Measurements from ENCODE around the gene HNRNPR.
A peak's percentile ranks its signal among the peaks of the same experiment; 100 is the strongest.
"Not testable (repeated sequence)": the region's sequence is repeated elsewhere in the genome, so short reads cannot be mapped to it uniquely, and the experiment has no call there.

The HNRNPR gene

DNA sequence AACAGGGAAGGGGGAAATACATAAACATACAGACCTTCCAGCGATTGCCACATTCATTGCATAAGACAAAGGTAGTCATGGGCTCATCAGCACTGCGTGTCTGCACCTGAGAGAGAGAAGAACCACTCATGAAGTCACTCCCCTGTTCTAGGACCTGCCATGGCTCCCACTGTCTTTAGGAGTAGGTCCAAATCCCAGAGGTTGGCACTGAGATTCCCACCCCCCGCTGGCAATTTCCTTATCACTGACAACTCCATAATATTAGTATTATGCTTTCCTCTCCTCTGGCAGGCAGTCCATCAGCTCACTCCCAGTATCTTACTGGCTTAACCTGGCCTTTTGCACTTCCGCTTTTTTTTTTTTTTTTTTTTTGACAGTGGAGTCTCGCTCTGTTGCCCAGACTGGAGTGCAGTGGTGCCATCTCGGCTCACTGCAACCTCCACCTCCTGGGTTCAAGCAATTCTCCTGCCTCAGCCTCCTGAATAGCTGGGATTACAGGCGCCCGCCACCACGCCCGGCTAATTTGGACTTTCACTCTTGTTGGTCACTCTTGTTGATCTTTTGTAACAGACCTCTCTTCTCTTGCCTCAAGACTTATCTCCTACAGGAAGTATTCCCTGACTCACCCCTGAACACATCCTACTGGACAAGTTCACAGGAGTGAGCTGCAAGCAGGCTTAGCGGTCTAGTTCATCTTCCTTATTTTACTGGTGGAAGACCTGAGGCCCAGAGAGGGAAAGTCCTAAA is 40.4 kb upstream of the HNRNPR start:
- TF ChIP-seq, protein P1, sequence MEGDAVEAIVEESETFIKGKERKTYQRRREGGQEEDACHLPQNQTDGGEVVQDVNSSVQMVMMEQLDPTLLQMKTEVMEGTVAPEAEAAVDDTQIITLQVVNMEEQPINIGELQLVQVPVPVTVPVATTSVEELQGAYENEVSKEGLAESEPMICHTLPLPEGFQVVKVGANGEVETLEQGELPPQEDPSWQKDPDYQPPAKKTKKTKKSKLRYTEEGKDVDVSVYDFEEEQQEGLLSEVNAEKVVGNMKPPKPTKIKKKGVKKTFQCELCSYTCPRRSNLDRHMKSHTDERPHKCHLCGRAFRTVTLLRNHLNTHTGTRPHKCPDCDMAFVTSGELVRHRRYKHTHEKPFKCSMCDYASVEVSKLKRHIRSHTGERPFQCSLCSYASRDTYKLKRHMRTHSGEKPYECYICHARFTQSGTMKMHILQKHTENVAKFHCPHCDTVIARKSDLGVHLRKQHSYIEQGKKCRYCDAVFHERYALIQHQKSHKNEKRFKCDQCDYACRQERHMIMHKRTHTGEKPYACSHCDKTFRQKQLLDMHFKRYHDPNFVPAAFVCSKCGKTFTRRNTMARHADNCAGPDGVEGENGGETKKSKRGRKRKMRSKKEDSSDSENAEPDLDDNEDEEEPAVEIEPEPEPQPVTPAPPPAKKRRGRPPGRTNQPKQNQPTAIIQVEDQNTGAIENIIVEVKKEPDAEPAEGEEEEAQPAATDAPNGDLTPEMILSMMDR (conservative IDR thresholded peaks at IDR 0.05; ENCODE audit: low read depth, low read length) = no peak
- no peak overlapping the region for H3K4me3 ChIP-seq (ENCODE audit: low read length)
- no peak for DNase-seq (ENCODE audit: low read depth)

DNA sequence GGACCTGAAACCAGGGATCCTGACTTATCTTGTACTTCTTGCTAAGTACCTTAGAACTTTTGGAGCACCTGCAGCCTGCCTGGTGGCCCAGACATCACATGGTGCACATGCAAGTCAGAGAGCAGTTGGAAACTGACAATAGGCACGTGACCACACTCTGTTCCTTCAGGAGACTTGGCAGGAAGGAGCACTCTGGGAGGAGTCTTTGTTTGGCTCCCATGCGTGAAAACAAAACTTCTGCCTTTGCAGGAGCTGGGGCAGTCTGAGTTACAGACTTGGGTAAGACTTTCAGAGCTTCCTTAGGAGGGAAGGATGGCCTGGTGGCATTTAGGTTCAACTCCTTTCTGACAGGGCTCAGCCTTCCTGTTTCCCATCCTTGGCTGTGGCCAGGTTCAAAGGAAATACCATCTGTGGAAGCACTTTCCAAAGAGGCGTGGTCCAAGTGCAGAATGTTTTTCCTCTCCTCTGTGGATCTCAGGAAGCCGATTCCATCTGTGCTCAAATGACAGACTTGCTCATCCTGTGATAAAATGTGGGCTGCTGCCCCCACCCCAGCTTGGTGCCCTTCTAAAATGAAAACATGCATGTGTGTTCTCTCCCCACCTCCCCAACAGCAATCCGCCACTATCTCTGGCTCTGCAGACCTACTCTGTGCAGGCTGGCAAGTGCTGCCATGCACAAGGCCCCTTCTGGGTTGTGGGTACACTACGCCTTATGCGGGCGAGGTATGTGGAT is 39.7 kb upstream of the HNRNPR start:
- H3K4me3 ChIP-seq (ENCODE audit: low read length) = no peak overlapping the region
- TF ChIP-seq, protein P1 (conservative IDR thresholded peaks at IDR 0.05; ENCODE audit: low read depth, low read length) = no peak
- DNase-seq (ENCODE audit: low read depth) = no peak

DNA sequence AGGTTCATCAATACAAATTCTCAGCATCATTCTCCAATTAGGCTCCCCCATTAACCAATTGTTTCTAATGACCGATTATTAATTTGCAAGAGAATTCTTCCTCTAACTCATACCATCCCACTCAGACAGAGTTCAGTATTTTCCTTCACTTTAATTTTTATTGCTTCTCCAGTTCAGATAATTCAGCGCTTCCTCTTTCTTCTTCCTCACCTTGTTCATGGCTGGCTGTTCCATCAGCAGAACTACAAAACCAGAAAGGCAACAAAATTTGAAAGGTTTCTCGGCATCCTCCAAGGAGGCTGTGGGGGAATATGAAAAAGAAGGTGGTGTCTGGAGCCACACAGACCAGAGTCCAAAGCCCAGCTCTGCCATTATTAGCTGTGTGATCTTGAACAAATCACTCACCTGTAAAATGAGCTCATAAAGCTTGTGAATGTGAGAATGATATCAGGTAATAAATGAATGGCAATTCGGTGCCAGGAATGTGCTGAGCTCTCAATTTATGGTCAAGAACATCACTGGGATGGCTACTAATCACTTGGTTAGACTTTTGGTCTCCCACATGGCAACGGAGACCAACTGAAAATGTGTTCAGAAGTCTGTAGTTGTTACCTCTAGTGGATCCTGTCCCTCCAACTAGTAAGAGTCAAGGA is 37.3 kb upstream of the HNRNPR start:
- H3K4me3 ChIP-seq (ENCODE audit: low read length) = no peak overlapping the region
- DNase-seq (ENCODE audit: low read depth) = no peak
- TF ChIP-seq, protein P1 (conservative IDR thresholded peaks at IDR 0.05; ENCODE audit: low read depth, low read length) = no peak

DNA sequence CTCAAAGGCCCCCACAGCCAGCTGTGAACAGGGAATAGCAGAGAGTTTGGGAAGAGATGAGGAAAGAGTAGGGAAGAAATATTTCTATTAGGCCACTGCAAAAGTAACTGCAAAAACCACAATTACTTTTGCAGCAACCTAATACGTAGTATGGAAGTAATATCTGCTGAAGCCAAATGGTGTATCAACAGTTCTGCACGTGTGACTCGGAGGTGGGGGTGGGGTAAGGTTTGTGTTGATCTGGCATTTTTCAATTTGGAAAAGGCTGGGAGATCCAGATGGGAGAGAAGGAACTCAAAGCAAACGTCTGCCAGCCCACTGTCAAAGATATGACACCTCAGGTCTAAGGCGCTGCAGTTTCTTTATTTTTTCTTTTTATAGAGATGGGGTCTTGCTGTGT is 36.6 kb upstream of the HNRNPR start:
- DNase-seq (ENCODE audit: low read depth) = no peak
- TF ChIP-seq, protein P1 (conservative IDR thresholded peaks at IDR 0.05; ENCODE audit: low read depth, low read length) = no peak
- H3K4me3 ChIP-seq (ENCODE audit: low read length) = no peak overlapping the region

DNA sequence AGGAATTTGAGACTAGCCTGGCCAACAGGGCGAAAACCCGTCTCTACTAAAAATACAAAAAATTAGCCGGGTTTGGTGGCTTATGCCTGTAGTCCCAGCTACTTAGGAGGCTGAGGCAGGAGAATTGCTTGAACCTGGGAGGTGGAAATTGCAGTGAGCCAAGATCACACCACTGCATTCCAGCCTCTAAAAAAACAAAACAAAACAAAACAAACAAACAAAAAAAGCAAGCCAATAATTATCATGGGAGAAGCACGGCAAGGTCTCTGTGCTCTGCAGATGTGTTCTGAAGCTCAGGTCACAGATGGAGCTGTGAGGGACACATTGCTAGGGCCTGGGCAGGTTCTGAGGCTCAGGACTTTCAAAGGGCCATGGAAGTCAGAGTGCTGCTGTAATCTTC is 36.2 kb upstream of the HNRNPR start:
- not testable (repeated sequence) for H3K4me3 ChIP-seq (ENCODE audit: low read length); DNase-seq (ENCODE audit: low read depth)

DNA sequence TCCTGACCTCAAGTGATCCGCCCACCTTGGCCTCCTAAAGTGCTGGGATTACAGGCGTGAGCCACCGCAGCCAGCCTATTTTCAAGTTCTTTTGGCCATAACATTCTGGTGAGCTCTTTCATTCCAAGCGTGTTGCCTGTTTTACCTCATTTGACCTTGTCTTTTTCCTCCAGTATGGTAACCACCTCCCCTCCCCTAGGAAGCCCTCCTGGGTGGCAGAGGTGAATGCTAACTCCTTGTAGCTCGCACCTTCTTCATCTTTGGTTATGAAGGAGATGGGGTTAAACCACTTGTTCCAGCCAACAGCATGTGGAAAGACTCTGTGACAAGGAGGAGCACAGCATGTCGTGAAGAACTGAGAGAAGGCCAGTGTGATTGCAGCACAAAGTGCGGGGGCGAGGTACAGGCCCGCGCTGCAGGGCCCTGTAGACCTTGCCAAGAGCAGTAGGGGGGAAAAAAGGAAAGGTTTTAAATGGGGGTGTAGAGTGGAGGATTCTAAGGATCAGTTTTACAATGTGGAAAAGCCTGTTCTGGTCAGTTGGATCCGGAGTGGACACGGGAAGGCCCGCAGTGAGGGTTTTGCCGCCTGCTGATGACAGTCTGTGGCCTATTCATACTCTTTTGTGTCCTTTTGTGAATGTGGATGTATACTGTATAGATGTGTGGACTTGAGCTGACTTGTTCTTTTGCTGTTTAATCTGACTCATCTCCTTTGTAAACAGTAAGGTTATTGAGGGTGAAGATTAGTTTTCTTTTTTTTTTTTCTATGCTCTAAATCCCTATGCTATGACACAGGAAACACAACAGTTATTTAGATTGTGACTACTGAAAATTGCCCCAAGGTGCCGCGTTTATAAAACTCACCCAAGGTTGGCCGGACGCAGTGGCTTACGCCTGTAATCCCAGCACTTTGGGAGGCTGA is 33.1 kb upstream of the HNRNPR start:
- H3K4me3 ChIP-seq (ENCODE audit: low read length) = no peak overlapping the region
- TF ChIP-seq, protein P1 (conservative IDR thresholded peaks at IDR 0.05; ENCODE audit: low read depth, low read length) = no peak
- peak; percentile 37 for DNase-seq (ENCODE audit: low read depth)

DNA sequence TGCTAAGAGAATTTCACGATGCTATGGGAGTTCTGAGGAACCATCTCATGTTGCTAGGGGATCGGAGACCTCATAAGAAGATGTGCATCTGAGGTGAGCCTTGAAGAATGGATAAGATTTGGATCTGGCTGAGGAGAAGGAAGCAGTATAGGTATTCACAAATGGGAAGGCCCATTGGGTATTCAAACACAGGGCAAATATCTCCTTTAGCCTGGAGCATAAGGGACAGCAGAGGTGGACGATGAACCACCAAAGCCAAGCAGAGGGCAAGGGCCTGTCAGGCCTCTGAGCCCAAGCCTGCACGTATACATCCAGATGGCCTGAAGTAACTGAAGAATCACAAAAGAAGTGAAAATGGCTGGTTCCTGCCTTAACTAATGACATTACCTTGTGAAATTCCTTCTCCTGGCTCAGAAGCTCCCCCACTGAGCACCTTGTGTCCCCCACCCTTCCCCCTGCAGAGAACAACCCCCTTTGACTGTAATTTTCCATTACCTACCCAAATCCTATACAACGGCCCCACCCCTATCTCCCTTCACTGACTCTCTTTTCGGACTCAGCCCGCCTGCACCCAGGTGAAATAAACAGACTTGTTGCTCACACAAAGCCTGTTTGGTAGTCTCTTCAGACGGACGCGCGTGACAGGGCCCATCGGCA is 30.1 kb upstream of the HNRNPR start:
- not testable (repeated sequence) for DNase-seq (ENCODE audit: low read depth)

More for the DNA sequence above, 30.1 kb upstream of the HNRNPR start:
- not testable (repeated sequence) for H3K4me3 ChIP-seq (ENCODE audit: low read length)
